Rectal smooth muscle tissue (tissue), 1 donor: Measurements from ENCODE around the gene HOXD9.

Source experiments
- H3K27ac ChIP-seq: one replicate; pipeline ENCODE4 v1.7.0; 2013; ENCODE audit warnings: low read depth, low read length, inconsistent platforms
- H3K27me3 ChIP-seq: one replicate; pipeline ENCODE4 v1.7.0; 2013; ENCODE audit warnings: low read length; ENCODE audit not compliant: control insufficient read depth, insufficient read depth
- H3K36me3 ChIP-seq: one replicate; pipeline ENCODE4 v1.7.0; 2013; ENCODE audit warnings: low read length; ENCODE audit not compliant: control insufficient read depth, insufficient read depth
- H3K4me1 ChIP-seq: one replicate; pipeline ENCODE4 v1.7.0; 2013; ENCODE audit warnings: low read length; ENCODE audit not compliant: control insufficient read depth, insufficient read depth
- H3K4me3 ChIP-seq: one replicate; pipeline ENCODE4 v1.7.0; 2013; ENCODE audit warnings: low read length
- H3K9ac ChIP-seq: one replicate; pipeline ENCODE4 v1.7.0; 2013; ENCODE audit warnings: low read length

Gene HOXD9

DNA sequence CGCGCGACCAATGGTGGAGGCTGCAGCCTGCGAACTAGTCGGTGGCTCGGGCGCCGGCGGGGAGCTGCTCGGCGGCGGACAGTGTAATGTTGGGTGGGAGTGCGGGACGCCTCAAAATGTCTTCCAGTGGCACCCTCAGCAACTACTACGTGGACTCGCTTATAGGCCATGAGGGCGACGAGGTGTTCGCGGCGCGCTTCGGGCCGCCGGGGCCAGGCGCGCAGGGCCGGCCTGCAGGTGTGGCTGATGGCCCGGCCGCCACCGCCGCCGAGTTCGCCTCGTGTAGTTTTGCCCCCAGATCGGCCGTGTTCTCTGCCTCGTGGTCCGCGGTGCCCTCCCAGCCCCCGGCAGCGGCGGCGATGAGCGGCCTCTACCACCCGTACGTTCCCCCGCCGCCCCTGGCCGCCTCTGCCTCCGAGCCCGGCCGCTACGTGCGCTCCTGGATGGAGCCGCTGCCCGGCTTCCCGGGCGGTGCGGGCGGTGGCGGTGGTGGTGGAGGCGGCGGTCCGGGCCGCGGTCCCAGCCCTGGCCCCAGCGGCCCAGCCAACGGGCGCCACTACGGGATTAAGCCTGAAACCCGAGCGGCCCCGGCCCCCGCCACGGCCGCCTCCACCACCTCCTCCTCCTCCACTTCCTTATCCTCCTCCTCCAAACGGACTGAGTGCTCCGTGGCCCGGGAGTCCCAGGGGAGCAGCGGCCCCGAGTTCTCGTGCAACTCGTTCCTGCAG is at the start of gene HOXD9:
HOXD9 (plus strand) TSS at position 37 of the 728 bp plus-strand sequence; CDS start at position 87, 50 bp downstream.
- Histone ChIP-seq H3K4me3 (peak within 1 kb of the TSS; percentile 75), H3K9ac (no peak within 1 kb of the TSS), H3K27ac (peak within 1 kb of the TSS; percentile 75), H3K36me3 (no peaks in the 10 kb centered on the region), H3K4me1 (no peaks in the 10 kb centered on the region), H3K27me3 (peaks cover 17% of the 10 kb centered on the region)

- Histone ChIP-seq H3K9ac (no peak overlapping the region), H3K27me3 (peaks cover 55% of the 10 kb centered on the region), H3K4me1 (no peaks in the 10 kb centered on the region)
These were observed 49.3 kb upstream of the HOXD9 start for GRCh38 chr2:176072951-176073904.

GRCh38 chr2:176074919-176075425 is 47.5 kb upstream of the HOXD9 start:
- H3K36me3 ChIP-seq = no peaks in the 10 kb centered on the region
- peaks cover 60% of the 10 kb centered on the region for H3K27me3 ChIP-seq
- H3K4me1 ChIP-seq = no peaks in the 10 kb centered on the region
- H3K9ac ChIP-seq = no peak overlapping the region
- no peak overlapping the region for H3K4me3 ChIP-seq
- no peak overlapping the region for H3K27ac ChIP-seq

More at GRCh38 chr2:176072951-176073904, 49.3 kb upstream of the HOXD9 start:
- H3K27ac ChIP-seq = no peak overlapping the region
- no peaks in the 10 kb centered on the region for H3K36me3 ChIP-seq
- H3K4me3 ChIP-seq = no peak overlapping the region

GRCh38 chr2:176075481-176075880 is 47.0 kb upstream of the HOXD9 start:
- Histone ChIP-seq H3K27me3 (peaks cover 57% of the 10 kb centered on the region), H3K4me1 (no peaks in the 10 kb centered on the region), H3K4me3 (no peak overlapping the region), H3K9ac (no peak overlapping the region), H3K27ac (no peak overlapping the region), H3K36me3 (no peaks in the 10 kb centered on the region)

DNA sequence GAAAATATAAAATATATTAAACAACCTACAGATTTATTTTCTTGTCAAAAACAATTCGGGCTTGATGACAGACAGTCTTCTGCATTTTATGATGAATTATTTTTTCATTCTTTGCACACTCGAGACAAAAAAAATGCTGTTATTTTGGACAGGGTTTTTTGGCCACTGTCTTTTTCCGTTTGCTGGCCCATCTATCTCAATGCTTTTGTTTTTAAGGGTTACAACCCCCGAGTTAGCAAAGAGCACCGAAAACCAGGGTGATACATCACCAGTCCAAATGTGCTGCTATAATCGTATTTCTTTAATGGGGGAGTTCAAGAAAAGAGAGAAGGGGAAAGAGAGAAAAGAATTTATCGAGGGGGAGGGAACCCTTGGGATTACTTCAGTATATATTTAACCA is 46.5 kb upstream of the HOXD9 start:
- no peaks in the 10 kb centered on the region for H3K4me1 ChIP-seq
- H3K27ac ChIP-seq = no peak overlapping the region
- peaks cover 61% of the 10 kb centered on the region for H3K27me3 ChIP-seq
- H3K36me3 ChIP-seq = no peaks in the 10 kb centered on the region
- no peak overlapping the region for H3K4me3 ChIP-seq
- H3K9ac ChIP-seq = no peak overlapping the region

- Histone ChIP-seq H3K9ac (no peak overlapping the region), H3K4me1 (no peaks in the 10 kb centered on the region), H3K36me3 (no peaks in the 10 kb centered on the region), H3K4me3 (no peak overlapping the region), H3K27ac (no peak overlapping the region), H3K27me3 (peaks cover 61% of the 10 kb centered on the region)
These were observed 45.7 kb upstream of the HOXD9 start for GRCh38 chr2:176076796-176077195.

DNA sequence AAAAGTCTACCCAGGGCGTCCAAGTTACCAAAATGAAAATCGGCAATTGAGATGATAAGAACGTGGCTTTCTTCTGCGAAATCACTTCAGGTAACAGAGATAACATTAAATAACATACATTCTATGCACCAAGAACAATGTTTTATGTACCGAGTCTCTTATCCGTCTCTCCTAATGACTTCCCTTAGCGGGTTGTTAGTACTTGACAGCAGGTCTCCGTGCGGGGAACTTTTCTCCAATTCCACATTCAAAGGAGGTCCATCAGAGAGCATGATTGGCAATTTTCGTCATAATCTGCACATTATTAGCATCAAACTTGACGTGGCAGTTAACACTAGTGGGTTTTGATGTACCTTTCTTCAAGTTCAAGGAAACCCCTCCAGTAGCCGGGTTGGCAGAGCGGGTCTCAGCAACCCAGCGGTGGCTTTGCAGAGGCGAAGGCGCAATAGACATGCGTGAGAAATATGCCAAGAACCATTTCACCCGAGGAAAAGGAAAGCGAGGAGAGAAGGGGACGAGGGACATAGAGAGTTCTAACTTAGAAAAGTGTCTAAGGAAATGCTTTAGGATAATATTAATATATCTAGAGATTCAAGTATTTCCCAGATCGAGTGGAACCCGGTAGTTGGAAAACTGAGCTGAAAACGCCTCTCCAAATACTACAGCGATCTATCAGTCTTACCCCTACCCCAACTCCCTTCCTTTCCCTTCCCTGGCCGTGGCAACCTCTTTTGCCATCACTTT is 43.8 kb upstream of the HOXD9 start:
- Histone ChIP-seq H3K27me3 (peaks cover 69% of the 10 kb centered on the region), H3K36me3 (no peaks in the 10 kb centered on the region), H3K27ac (no peak overlapping the region), H3K4me3 (no peak overlapping the region), H3K4me1 (no peaks in the 10 kb centered on the region), H3K9ac (no peak overlapping the region)

DNA sequence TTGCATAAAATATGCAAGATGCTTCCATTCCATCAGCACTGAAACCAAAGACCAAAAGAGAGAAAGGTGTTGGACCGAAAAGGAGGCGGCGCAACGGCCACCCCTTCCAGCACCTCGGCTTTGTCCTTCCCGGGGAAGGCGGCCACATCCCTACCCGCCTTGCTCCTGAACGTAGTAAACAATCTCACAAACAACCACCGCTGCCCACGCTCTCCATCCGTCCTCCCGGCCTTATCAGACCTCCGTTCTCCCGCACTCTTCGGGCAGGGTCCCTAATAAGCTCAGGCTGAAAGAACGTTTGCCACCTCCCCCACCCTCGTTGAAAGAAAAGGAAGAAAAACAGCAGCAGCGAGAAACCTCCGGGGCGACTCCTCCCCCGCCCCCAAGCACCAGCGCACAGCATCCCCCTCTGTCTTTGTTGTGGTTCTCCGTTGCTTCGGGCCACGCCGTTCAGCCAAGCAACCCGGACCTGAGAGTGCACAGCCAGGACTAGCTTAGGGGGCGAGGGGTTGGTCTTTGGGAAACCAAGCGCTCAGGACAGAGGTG is 43.2 kb upstream of the HOXD9 start:
- no peak overlapping the region for H3K4me3 ChIP-seq
- H3K36me3 ChIP-seq = no peaks in the 10 kb centered on the region
- H3K4me1 ChIP-seq = no peaks in the 10 kb centered on the region
- no peak overlapping the region for H3K27ac ChIP-seq
- peaks cover 71% of the 10 kb centered on the region for H3K27me3 ChIP-seq
- H3K9ac ChIP-seq = no peak overlapping the region

GRCh38 chr2:176079831-176080539 is 42.5 kb upstream of the HOXD9 start:
- Histone ChIP-seq H3K4me1 (no peaks in the 10 kb centered on the region), H3K9ac (no peak overlapping the region), H3K27ac (no peak overlapping the region), H3K27me3 (peaks cover 75% of the 10 kb centered on the region), H3K36me3 (no peaks in the 10 kb centered on the region), H3K4me3 (peak overlapping the region; percentile 51)

- Histone ChIP-seq H3K27ac (no peak overlapping the region), H3K36me3 (no peaks in the 10 kb centered on the region), H3K27me3 (peaks cover 77% of the 10 kb centered on the region)
These were observed 41.8 kb upstream of the HOXD9 start for GRCh38 chr2:176080540-176081375.

DNA sequence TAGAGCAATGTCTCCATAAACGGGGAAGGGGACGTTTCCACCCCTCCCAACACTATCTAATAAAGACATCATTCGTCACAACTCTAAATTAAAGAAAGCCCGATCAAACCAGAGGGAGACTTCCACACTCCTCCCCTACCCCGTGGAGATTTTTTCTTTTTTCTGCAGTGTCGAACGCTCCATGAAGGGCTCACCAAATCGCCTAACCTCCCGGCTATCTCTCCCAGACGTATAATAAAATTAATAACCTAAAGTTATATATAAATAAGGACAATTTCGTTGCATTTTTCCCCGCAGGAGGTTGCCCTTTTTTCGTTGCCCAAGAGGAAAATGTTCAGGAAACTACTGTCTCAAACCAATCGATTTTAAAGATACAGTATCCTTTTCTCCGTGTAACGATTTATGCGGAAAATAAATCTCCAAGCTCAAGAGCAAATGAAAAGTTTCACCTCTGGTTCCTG is 41.1 kb upstream of the HOXD9 start:
- H3K4me3 ChIP-seq = no peak overlapping the region
- no peaks in the 10 kb centered on the region for H3K36me3 ChIP-seq
- H3K4me1 ChIP-seq = no peaks in the 10 kb centered on the region
- peaks cover 80% of the 10 kb centered on the region for H3K27me3 ChIP-seq
- no peak overlapping the region for H3K27ac ChIP-seq
- no peak overlapping the region for H3K9ac ChIP-seq

More at GRCh38 chr2:176080540-176081375, 41.8 kb upstream of the HOXD9 start:
- Histone ChIP-seq H3K4me3 (peak overlapping the region; percentile 51), H3K9ac (no peak overlapping the region), H3K4me1 (no peaks in the 10 kb centered on the region)
